HCT116 (cell line): Measurements from ENCODE around the gene PC. TPM values are rescaled to one million over a fixed set of nuclear protein-coding genes. Genes with fewer than 3 reads are reported as not detected.

Experiments used
- ATAC-seq: fragments of 200-7000 bp; cut with Tn5 transposase; 2 replicates; pipeline ENCODE4 v1.9.1; 2020; ENCODE audit warnings: mild to moderate bottlenecking, moderate library complexity
- BruUV-seq: library from RNA; stranded (reverse); fragments of 400-500 nt; replicated peaks from 2 replicates; lab custom pipeline; 2021; lab: Mats Ljungman, UMichigan
- CTCF ChIA-PET: fragments of 300-600 bp; sonication (Branson Sonifier 250); formaldehyde crosslinking; loops from one replicate; lab custom pipeline; 2021; ENCODE audit warnings: antibody characterized with exemption; lab: Charles Lee
- POLR2A ChIA-PET: fragments of 300-600, 350-600 bp; sonication (Branson Sonifier 250); formaldehyde crosslinking; loops from one replicate; lab custom pipeline; 2021; ENCODE audit warnings: antibody characterized with exemption; lab: Charles Lee
- RAD21 ChIA-PET, 2 experiments: fragments of 300-600 bp; sonication (Branson Sonifier 250); formaldehyde crosslinking; loops; one replicate each; lab custom pipeline; 2023; ENCODE audit warnings: low total read pairs in 2 of 2; ENCODE audit not compliant: uncharacterized antibody in 2 of 2, unreplicated experiment in 2 of 2, low non-redundant PET in 1 of 2; lab: Charles Lee
- DNase-seq: peaks from one replicate; pipeline ENCODE4 v3.0.0-alpha.2; 2010; ENCODE audit warnings: low read depth, low spot score
- H2AFZ ChIP-seq: fragments of 200-600 bp; shearing (Covaris generic), sonication (generic); 2 replicates; pipeline ENCODE4 v1.6.1; 2017; ENCODE audit warnings: low read depth, mixed run types, mixed read lengths, antibody characterized with exemption, low read length; ENCODE audit not compliant: poor library complexity, severe bottlenecking
- H3K27ac ChIP-seq: 2 replicates; pipeline ENCODE4 v1.5.1; 2012; ENCODE audit warnings: low read depth, low read length
- H3K27me3 ChIP-seq: fragments of 200-600 bp; sonication (generic); 2 replicates; pipeline ENCODE4 v1.6.1; 2016; ENCODE audit warnings: mixed run types, low read length, mixed read lengths; ENCODE audit not compliant: insufficient read depth
- H3K36me3 ChIP-seq, 2 experiments: fragments of 200-500 bp in 1 of 2; fragments of 200-600 bp in 1 of 2; sonication (Bioruptor generic) in 1 of 2; sonication (generic) in 1 of 2; 2 replicates each; pipeline versions ENCODE4 v1.5.1 to v1.6.1; 2014 to 2016; ENCODE audit warnings: low read length in 2 of 2, inconsistent platforms in 1 of 2, mixed read lengths in 1 of 2, mixed run types in 1 of 2; ENCODE audit not compliant: insufficient read depth in 2 of 2, control insufficient read depth in 1 of 2
- H3K4me1 ChIP-seq, 2 experiments: fragments of 200-600 bp in 1 of 2; sonication (generic) in 1 of 2; 2 replicates each; pipeline versions ENCODE4 v1.5.1 to v1.6.1; 2012 to 2017; ENCODE audit warnings: low read length in 2 of 2, inconsistent platforms in 1 of 2, mild to moderate bottlenecking in 1 of 2, mixed read lengths in 1 of 2, mixed run types in 1 of 2, moderate library complexity in 1 of 2; ENCODE audit not compliant: insufficient read depth in 2 of 2, control insufficient read depth in 1 of 2
- H3K4me2 ChIP-seq: fragments of 200-600 bp; sonication (generic); 2 replicates; pipeline ENCODE4 v1.6.1; 2017; ENCODE audit warnings: mixed run types, low read length, mixed read lengths
- H3K4me3 ChIP-seq, 2 experiments: fragments of 200-600 bp in 1 of 2; sonication (generic) in 1 of 2; replicated peaks in 1 of 2; 2 replicates each; pipeline ENCODE4 v1.5.1; 2011 to 2016; ENCODE audit warnings: low read length in 2 of 2, control low read depth in 1 of 2, low read depth in 1 of 2, mild to moderate bottlenecking in 1 of 2, mixed read lengths in 1 of 2, mixed run types in 1 of 2
- H3K79me2 ChIP-seq: fragments of 200-600 bp; sonication (generic); 2 replicates; pipeline ENCODE4 v1.6.1; 2017; ENCODE audit warnings: mild to moderate bottlenecking, mixed run types, low read length, moderate library complexity, mixed read lengths; ENCODE audit not compliant: insufficient read depth
- H3K9ac ChIP-seq: fragments of 200-600 bp; sonication (generic); 2 replicates; pipeline ENCODE4 v1.6.1; 2016; ENCODE audit warnings: low read length, mixed read lengths
- H3K9me2 ChIP-seq: fragments of 200-600 bp; sonication (generic), shearing (Covaris generic); 2 replicates; pipeline ENCODE4 v1.6.1; 2017; ENCODE audit warnings: mixed run types, mild to moderate bottlenecking, moderate library complexity; ENCODE audit not compliant: insufficient read depth
- H3K9me3 ChIP-seq, 2 experiments: fragments of 200-500 bp in 1 of 2; fragments of 200-600 bp in 1 of 2; sonication (Bioruptor generic) in 1 of 2; sonication (generic) in 1 of 2; 2 replicates each; pipeline ENCODE4 v1.6.1; 2014 to 2017; ENCODE audit warnings: low read length in 2 of 2, mixed read lengths in 2 of 2, inconsistent platforms in 1 of 2, low read depth in 1 of 2, mild to moderate bottlenecking in 1 of 2, mixed run types in 1 of 2, moderate library complexity in 1 of 2; ENCODE audit not compliant: control insufficient read depth in 1 of 2, insufficient read depth in 1 of 2
- H4K20me1 ChIP-seq: fragments of 200-600 bp; sonication (generic), shearing (Covaris generic); 2 replicates; pipeline ENCODE4 v1.6.1; 2017; ENCODE audit warnings: mixed run types, mild to moderate bottlenecking, moderate library complexity; ENCODE audit not compliant: insufficient read depth
- CBX3 ChIP-seq: IDR thresholded peaks from 2 replicates; pipeline ENCODE4 v1.6.1; 2012; ENCODE audit warnings: low read depth
- CEBPB ChIP-seq: IDR thresholded peaks from 2 replicates; pipeline ENCODE4 v1.6.1; 2012; ENCODE audit warnings: low read depth
- EGR1 ChIP-seq: IDR thresholded peaks from 2 replicates; pipeline ENCODE4 v1.6.1; 2012; ENCODE audit warnings: low read depth
- EZH2 ChIP-seq: fragments of 200-600 bp; sonication (generic); IDR thresholded peaks from 2 replicates; pipeline ENCODE4 v1.6.1; 2017; ENCODE audit warnings: antibody characterized with exemption, mixed run types
- FOSL1 ChIP-seq: IDR thresholded peaks from 2 replicates; pipeline ENCODE4 v1.6.1; 2012; ENCODE audit warnings: low read depth
- JUND ChIP-seq: IDR thresholded peaks from 2 replicates; pipeline ENCODE4 v1.6.1; 2012
- POLR2A ChIP-seq: IDR thresholded peaks from 2 replicates; pipeline ENCODE4 v1.7.0; 2011; ENCODE audit warnings: borderline replicate concordance; ENCODE audit not compliant: insufficient read depth, insufficient read length; ENCODE audit errors: extremely low read depth
- RAD21 ChIP-seq: IDR thresholded peaks from 2 replicates; pipeline ENCODE4 v1.6.1; 2012; ENCODE audit warnings: low read depth, mild to moderate bottlenecking
- SIN3A ChIP-seq: IDR thresholded peaks from 2 replicates; pipeline ENCODE4 v1.6.1; 2012; ENCODE audit warnings: low read depth
- SRF ChIP-seq: IDR thresholded peaks from 2 replicates; pipeline ENCODE4 v1.6.1; 2012; ENCODE audit warnings: low read depth
- YY1 ChIP-seq: IDR thresholded peaks from 2 replicates; pipeline ENCODE4 v1.6.1; 2011; ENCODE audit warnings: low read length, low read depth, moderate library complexity, mild to moderate bottlenecking; ENCODE audit not compliant: insufficient replicate concordance; ENCODE audit errors: extremely low read depth
- ZFX ChIP-seq: fragments of 450-650 bp; IDR thresholded peaks from 2 replicates; pipeline ENCODE4 v1.6.1; 2017
- intact Hi-C: fragments of 100-400 bp; cut with micrococcal nuclease; formaldehyde crosslinking; loops from 2 replicates; pipeline ENCODE4 v1.10.0; 2022
- total RNA-seq: library from RNA; stranded (reverse); gene quantifications from one replicate; pipeline ENCODE4 v1.2.1, GENCODE V29; 2021; ENCODE audit not compliant: unreplicated experiment
- TF ChIP-seq, protein P1 (sequence below): IDR thresholded peaks from 2 replicates; pipeline ENCODE4 v1.6.1; 2012; ENCODE audit warnings: low read depth
- TF ChIP-seq, protein P2 (sequence below), 3 experiments: fragments of 200-600 bp in 1 of 3; sonication (generic) in 1 of 3; IDR thresholded peaks in 2 of 3; conservative IDR thresholded peaks in 1 of 3; 2 replicates each; pipeline ENCODE4 v1.5.1; 2012 to 2017; ENCODE audit warnings: low read depth in 2 of 3, low read length in 2 of 3, antibody characterized with exemption in 1 of 3, borderline replicate concordance in 1 of 3, control low read depth in 1 of 3, mild to moderate bottlenecking in 1 of 3, mixed read lengths in 1 of 3, mixed run types in 1 of 3, moderate library complexity in 1 of 3; ENCODE audit not compliant: insufficient read depth in 1 of 3
- TF ChIP-seq, protein P3 (sequence below): IDR thresholded peaks from 2 replicates; pipeline ENCODE4 v1.6.1; 2011; ENCODE audit warnings: mild to moderate bottlenecking, low read length, moderate library complexity; ENCODE audit not compliant: insufficient replicate concordance; ENCODE audit errors: extremely low read depth

The PC gene
- total RNA-seq, 1 experiment from 2014 or later = 24.1 TPM

DNA sequence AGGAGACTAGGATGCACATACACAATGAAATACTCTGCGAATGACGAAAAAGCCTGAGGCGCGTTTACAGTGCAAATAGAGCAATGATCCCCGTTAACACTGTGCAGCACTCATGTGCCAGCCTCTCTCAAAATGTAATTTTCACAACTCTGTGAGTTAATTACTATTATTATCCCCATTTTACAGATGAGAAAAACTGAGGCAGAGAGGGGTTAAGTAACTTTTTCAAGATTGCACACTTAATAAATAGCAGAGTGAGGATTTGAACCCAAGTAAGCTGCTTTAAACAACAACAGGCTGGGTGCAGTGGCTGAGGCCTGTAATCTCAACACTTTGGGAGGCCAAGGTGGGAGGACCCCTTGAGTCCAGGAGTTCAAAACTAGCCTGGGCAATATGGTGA, 43.1 kb upstream of the PC start (continued):
- TF ChIP-seq, protein P1, sequence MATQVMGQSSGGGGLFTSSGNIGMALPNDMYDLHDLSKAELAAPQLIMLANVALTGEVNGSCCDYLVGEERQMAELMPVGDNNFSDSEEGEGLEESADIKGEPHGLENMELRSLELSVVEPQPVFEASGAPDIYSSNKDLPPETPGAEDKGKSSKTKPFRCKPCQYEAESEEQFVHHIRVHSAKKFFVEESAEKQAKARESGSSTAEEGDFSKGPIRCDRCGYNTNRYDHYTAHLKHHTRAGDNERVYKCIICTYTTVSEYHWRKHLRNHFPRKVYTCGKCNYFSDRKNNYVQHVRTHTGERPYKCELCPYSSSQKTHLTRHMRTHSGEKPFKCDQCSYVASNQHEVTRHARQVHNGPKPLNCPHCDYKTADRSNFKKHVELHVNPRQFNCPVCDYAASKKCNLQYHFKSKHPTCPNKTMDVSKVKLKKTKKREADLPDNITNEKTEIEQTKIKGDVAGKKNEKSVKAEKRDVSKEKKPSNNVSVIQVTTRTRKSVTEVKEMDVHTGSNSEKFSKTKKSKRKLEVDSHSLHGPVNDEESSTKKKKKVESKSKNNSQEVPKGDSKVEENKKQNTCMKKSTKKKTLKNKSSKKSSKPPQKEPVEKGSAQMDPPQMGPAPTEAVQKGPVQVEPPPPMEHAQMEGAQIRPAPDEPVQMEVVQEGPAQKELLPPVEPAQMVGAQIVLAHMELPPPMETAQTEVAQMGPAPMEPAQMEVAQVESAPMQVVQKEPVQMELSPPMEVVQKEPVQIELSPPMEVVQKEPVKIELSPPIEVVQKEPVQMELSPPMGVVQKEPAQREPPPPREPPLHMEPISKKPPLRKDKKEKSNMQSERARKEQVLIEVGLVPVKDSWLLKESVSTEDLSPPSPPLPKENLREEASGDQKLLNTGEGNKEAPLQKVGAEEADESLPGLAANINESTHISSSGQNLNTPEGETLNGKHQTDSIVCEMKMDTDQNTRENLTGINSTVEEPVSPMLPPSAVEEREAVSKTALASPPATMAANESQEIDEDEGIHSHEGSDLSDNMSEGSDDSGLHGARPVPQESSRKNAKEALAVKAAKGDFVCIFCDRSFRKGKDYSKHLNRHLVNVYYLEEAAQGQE = no peak
- no peak for TF ChIP-seq CEBPB
- TF ChIP-seq YY1 = no peak
- no peak for TF ChIP-seq EZH2
- TF ChIP-seq, protein P2, sequence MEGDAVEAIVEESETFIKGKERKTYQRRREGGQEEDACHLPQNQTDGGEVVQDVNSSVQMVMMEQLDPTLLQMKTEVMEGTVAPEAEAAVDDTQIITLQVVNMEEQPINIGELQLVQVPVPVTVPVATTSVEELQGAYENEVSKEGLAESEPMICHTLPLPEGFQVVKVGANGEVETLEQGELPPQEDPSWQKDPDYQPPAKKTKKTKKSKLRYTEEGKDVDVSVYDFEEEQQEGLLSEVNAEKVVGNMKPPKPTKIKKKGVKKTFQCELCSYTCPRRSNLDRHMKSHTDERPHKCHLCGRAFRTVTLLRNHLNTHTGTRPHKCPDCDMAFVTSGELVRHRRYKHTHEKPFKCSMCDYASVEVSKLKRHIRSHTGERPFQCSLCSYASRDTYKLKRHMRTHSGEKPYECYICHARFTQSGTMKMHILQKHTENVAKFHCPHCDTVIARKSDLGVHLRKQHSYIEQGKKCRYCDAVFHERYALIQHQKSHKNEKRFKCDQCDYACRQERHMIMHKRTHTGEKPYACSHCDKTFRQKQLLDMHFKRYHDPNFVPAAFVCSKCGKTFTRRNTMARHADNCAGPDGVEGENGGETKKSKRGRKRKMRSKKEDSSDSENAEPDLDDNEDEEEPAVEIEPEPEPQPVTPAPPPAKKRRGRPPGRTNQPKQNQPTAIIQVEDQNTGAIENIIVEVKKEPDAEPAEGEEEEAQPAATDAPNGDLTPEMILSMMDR (IDR thresholded peaks at IDR 0.05 in 2 of 3, conservative IDR thresholded peaks at IDR 0.05 in 1 of 3; ENCODE audit: borderline replicate concordance in 1 of 3, insufficient read depth in 1 of 3, low read depth in 2 of 3, low read length in 2 of 3) = no peak
- no peak for TF ChIP-seq CBX3

DNA sequence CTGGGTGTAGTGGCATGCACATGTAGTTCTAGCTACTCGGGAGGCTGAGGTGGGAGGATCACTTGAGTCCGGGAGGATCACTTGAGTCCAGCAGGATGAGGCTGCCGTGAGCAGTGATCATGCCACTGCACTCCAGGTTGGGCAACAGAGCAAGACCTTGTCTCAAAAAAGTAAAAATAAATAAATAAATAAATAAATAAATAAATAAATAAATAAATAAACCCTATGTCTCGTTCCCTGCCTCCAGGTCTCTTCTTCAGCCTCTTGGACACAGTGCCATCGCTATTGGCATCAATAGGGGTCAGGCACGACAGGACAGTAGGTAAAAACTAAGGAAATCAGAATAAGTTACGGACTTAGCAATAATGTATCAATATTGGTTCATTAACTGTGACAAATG, 41.4 kb upstream of the PC start:
- DNase-seq (no peak), ATAC-seq (no peak)
- ChIA-PET CTCF (no interaction called here), RAD21 (no interaction called here), POLR2A (no interaction called here)
- intact Hi-C loops = no loop called here
- H3K9me3 ChIP-seq = no peaks in the 10 kb centered on the region
- H3K27me3 ChIP-seq = no peaks in the 10 kb centered on the region
- BruUV-seq = no TSS peak
- H3K79me2 ChIP-seq = no peaks in the 10 kb centered on the region
- H2AFZ ChIP-seq = no peak overlapping the region
- no peak overlapping the region for H3K9ac ChIP-seq
- H4K20me1 ChIP-seq = no peaks in the 10 kb centered on the region
- peaks cover 3 to 4% of the 10 kb centered on the region in 2 experiments; a peak in 2 of 4 replicates for H3K4me1 ChIP-seq
- no peaks in the 10 kb centered on the region for H3K9me2 ChIP-seq
- H3K36me3 ChIP-seq = no peaks in the 10 kb centered on the region
- H3K27ac ChIP-seq = no peak overlapping the region
- no peak overlapping the region for H3K4me2 ChIP-seq
- H3K4me3 ChIP-seq = no peak overlapping the region
- TF ChIP-seq CEBPB (no peak), EGR1 (no peak), RAD21 (no peak), SIN3A (no peak), FOSL1 (no peak), JUND (no peak), SRF (no peak), CBX3 (no peak), POLR2A (no peak), ZFX (no peak)
- TF ChIP-seq, protein P1 = no peak
- TF ChIP-seq, protein P3, sequence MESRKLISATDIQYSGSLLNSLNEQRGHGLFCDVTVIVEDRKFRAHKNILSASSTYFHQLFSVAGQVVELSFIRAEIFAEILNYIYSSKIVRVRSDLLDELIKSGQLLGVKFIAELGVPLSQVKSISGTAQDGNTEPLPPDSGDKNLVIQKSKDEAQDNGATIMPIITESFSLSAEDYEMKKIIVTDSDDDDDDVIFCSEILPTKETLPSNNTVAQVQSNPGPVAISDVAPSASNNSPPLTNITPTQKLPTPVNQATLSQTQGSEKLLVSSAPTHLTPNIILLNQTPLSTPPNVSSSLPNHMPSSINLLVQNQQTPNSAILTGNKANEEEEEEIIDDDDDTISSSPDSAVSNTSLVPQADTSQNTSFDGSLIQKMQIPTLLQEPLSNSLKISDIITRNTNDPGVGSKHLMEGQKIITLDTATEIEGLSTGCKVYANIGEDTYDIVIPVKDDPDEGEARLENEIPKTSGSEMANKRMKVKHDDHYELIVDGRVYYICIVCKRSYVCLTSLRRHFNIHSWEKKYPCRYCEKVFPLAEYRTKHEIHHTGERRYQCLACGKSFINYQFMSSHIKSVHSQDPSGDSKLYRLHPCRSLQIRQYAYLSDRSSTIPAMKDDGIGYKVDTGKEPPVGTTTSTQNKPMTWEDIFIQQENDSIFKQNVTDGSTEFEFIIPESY = no peak
